IPS DF 6.9 (cell line): ENCODE results near the gene ROBO1.

ENCODE experiments used
- DNase-seq: peaks from one replicate; pipeline ENCODE4 v3.0.0-alpha.2; 2013; ENCODE audit warnings: low read depth, low spot score
- H3K27ac ChIP-seq: one replicate; pipeline ENCODE4 v1.5.1; 2013; ENCODE audit warnings: low read length, control low read depth
- H3K27me3 ChIP-seq: 2 replicates; pipeline ENCODE4 v1.6.1; 2013; ENCODE audit warnings: mild to moderate bottlenecking, low read length; ENCODE audit not compliant: control insufficient read depth, insufficient read depth
- H3K36me3 ChIP-seq: 2 replicates; pipeline ENCODE4 v1.6.1; 2013; ENCODE audit warnings: low read length; ENCODE audit not compliant: control insufficient read depth, insufficient read depth
- H3K4me1 ChIP-seq: 2 replicates; pipeline ENCODE4 v1.6.1; 2013; ENCODE audit warnings: low read length; ENCODE audit not compliant: control insufficient read depth, insufficient read depth
- H3K4me3 ChIP-seq: 2 replicates; pipeline ENCODE4 v1.5.1; 2013; ENCODE audit warnings: mild to moderate bottlenecking, low read length
- H3K9me3 ChIP-seq: 2 replicates; pipeline ENCODE4 v1.6.1; 2013; ENCODE audit warnings: low read length, inconsistent platforms; ENCODE audit not compliant: control insufficient read depth, insufficient read depth
- WGBS: extraction: QIAGEN DNeasy Blood & Tissue Kit; methylation state at CpG from one replicate; pipeline ENCODE4 v1.1.7; 2013; ENCODE audit warnings: mixed read lengths, missing lambda C conversion rate; ENCODE audit not compliant: insufficient read length, insufficient coverage; 5-methylcytosine and 5-hydroxymethylcytosine counted together

ROBO1 gene

DNA sequence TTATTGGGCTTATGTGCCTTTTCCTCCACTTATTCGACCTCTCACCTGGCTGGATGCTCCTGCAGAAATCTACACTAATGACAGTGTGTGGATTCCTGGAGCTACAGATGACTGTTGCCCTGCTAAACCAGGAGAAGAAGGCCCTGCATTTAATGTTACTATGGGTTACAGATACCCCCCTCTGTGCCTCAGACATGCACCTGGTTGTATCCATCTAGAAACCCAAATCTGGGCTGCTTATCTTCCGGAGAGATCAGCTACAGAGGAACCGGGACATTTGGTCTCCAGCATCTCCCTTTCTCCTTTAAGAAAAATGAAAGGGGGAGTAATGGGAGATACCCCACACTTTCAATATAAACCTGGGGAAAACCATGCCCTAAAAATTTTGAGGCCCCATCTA lies 710.0 kb downstream of the ROBO1 start:
- Histone ChIP-seq H3K4me3 (no peak overlapping the region), H3K9me3 (peaks cover 1% of the 10 kb centered on the region; the same call in 1 of the 2 replicates), H3K4me1 (no peaks in the 10 kb centered on the region), H3K27me3 (no peaks in the 10 kb centered on the region), H3K27ac (no peak overlapping the region), H3K36me3 (no peaks in the 10 kb centered on the region)
- no peak for DNase-seq
- WGBS, result no CpG with 5 or more reads among the region's 3 CpGs

DNA sequence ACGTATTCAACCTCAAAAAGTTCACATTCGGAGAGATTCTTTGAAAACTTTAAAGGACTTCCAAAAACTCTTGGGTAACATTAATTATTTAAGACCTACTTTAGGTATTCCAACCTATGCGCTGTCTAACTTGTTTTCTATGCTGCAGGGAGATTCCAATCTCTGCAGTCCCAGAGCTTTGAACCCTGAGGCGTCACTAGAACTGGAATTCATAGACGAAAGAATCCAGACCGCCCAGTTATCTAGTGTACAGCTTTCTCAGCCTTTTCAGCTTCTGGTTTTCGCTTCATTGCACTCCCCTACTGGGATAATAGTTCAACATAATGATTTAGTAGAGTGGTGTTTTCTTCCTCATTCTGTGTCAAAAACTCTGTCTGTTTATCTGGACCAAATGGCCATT lies 711.3 kb downstream of the ROBO1 start:
- no CpG with 5 or more reads among the region's 7 CpGs for WGBS
- peaks cover 1% of the 10 kb centered on the region; the same call in 1 of the 2 replicates for H3K9me3 ChIP-seq
- H3K4me1 ChIP-seq, result no peaks in the 10 kb centered on the region
- no peak overlapping the region for H3K27ac ChIP-seq
- no peaks in the 10 kb centered on the region for H3K36me3 ChIP-seq
- no peak overlapping the region for H3K4me3 ChIP-seq
- DNase-seq, result no peak
- no peaks in the 10 kb centered on the region for H3K27me3 ChIP-seq

DNA sequence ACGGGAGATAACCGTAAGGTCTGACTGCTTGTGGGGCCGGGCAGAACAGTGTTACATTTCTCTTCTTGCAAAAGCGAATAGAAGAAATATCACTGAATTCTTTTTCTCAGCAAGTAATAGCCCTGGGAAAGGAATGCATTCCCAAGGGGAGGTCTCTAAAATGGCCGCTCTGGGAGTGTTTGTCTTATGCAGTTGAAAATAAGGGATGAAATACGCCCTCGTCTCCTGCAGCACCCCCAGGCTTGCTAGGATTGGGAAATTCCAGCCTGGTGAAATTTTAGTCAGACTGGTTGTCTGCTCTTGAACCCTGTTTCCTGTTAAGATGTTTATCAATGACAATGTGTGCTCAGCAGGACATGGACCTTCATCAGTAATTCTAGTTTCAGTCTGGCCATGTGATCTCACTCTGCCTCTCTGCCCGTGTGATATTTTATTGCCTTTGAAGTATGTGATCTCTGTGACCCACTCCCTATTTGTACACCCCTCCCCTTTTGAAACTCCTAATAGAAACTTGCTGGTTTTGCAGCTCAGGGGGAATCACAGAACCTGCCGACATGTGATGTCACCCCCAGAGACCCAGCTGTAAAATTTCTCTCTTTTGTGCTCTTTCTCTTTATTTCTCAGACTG lies 715.6 kb downstream of the ROBO1 start:
- Histone ChIP-seq H3K36me3 (no peaks in the 10 kb centered on the region), H3K9me3 (peaks cover 1% of the 10 kb centered on the region; the same call in 1 of the 2 replicates), H3K27ac (no peak overlapping the region), H3K4me1 (no peaks in the 10 kb centered on the region), H3K27me3 (no peaks in the 10 kb centered on the region), H3K4me3 (no peak overlapping the region)
- DNase-seq, result no peak
- WGBS, result no CpG with 5 or more reads among the region's 9 CpGs

DNA sequence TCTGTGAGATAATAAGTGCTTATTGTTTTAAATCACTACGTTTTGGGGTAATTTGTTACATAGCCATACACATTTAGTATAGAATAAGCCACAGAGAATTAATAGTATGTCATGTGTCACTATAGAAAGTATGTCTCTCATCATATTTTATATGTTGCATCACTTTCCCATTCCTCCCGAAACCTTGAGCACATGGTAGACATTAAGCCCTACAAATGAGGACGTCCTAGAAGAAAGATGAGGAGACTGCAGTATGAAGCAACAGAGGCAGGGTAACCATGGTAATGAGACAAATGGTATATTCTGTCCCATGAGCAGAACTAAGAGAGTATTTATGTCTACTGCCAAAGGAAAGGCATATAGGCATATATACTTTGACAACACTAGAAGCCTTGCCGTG lies 720.2 kb downstream of the ROBO1 start:
- no peaks in the 10 kb centered on the region for H3K36me3 ChIP-seq
- H3K4me1 ChIP-seq, result no peaks in the 10 kb centered on the region
- no peak overlapping the region for H3K27ac ChIP-seq
- H3K9me3 ChIP-seq, result no peaks in the 10 kb centered on the region; the same call in 1 of the 2 replicates
- no peak overlapping the region for H3K4me3 ChIP-seq
- no CpG with 5 or more reads among the region's 4 CpGs for WGBS
- no peak for DNase-seq
- H3K27me3 ChIP-seq, result no peaks in the 10 kb centered on the region

DNA sequence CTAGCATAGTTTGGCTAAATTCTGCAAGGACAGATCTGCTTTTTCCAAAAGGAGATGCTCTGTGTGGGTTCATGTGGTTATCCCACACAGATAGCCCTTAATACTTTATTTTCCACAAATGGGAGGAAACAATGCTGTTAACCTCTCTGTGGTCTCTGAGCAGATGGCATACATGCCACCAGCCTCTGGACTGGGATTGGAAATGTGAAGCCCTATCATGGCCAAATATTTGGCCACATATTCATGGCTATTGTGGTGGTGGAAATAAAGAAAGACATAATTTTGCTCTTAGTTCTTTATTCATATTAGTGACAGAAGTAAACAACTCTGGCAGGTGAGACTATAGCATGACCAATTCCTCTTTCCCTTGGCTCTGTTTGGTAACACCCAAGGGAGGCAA lies 726.2 kb downstream of the ROBO1 start:
- no peaks in the 10 kb centered on the region for H3K36me3 ChIP-seq
- no peak overlapping the region for H3K27ac ChIP-seq
- no peak for DNase-seq
- no peaks in the 10 kb centered on the region for H3K9me3 ChIP-seq
- no peaks in the 10 kb centered on the region for H3K4me1 ChIP-seq
- no peak overlapping the region for H3K4me3 ChIP-seq
- no peaks in the 10 kb centered on the region for H3K27me3 ChIP-seq

DNA sequence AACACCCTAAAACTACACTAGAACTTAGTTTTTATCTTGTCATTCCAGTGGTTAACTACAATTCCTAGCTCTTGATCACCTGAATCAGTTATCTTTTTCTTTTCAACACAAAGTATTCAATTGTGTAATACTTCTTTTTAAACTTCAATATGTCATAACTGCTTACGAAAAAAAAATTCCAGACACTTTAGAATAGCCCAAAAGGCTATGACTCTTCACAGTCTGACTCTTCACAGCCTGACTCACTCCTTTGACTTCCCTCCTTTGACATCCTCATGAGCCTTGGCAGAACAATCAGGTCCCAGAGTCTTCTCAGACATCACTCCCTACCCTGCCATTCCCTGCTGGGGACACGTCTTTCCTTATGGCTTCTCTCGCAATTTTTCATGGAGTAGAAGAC lies 727.1 kb downstream of the ROBO1 start:
- WGBS, result no CpG with 5 or more reads among the region's 3 CpGs
- no peaks in the 10 kb centered on the region for H3K27me3 ChIP-seq
- no peak overlapping the region for H3K4me3 ChIP-seq
- no peak overlapping the region for H3K27ac ChIP-seq
- no peaks in the 10 kb centered on the region for H3K4me1 ChIP-seq
- DNase-seq, result no peak
- H3K9me3 ChIP-seq, result no peaks in the 10 kb centered on the region
- H3K36me3 ChIP-seq, result no peaks in the 10 kb centered on the region

DNA sequence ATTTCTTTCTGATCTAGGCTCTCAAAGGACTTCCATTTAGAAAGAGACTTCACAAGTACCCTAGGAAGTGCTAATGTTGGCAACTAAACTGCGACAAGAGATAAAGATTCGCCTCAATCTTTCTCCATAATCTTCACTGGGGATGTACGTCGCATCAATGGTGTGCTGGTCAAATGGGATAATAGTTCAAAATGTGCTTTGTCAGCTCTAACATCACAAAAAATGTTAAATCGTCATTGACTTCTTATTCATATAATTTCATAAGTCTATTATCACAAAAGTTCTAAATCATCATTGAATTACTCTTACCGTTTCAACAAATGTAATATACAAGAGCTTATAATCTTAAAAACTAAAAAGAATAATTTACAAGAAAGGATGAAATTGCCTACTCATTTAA lies 727.7 kb downstream of the ROBO1 start:
- DNase-seq, result no peak
- H3K36me3 ChIP-seq, result no peaks in the 10 kb centered on the region
- no CpG with 5 or more reads among the region's 6 CpGs for WGBS
- no peaks in the 10 kb centered on the region for H3K27me3 ChIP-seq
- H3K4me1 ChIP-seq, result no peaks in the 10 kb centered on the region
- H3K4me3 ChIP-seq, result no peak overlapping the region
- no peak overlapping the region for H3K27ac ChIP-seq
- H3K9me3 ChIP-seq, result no peaks in the 10 kb centered on the region

DNA sequence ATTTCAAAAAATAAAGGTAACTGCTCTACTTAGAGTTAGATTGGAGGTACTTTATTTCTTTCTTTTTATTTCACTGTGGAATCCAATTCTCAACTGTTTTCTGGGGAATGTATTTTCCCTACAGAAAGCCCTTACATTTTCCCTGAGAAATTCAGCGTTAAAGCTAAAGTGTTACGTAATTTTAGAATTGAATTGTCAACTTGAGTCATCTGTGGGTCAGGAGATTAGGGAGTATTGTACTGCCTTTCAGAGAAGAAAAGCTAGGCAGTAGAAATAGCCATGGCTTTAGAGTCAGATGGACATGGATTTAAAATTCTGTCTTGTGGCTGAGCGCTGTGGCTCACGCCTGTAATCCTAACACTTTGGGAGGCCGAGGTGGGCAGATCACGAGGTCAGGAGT lies 728.6 kb downstream of the ROBO1 start:
- WGBS, result no CpG with 5 or more reads among the region's 6 CpGs
- no peak overlapping the region for H3K27ac ChIP-seq
- H3K27me3 ChIP-seq, result no peaks in the 10 kb centered on the region
- H3K4me1 ChIP-seq, result no peaks in the 10 kb centered on the region
- H3K4me3 ChIP-seq, result no peak overlapping the region
- no peaks in the 10 kb centered on the region for H3K9me3 ChIP-seq
- no peaks in the 10 kb centered on the region for H3K36me3 ChIP-seq
- DNase-seq, result no peak

DNA sequence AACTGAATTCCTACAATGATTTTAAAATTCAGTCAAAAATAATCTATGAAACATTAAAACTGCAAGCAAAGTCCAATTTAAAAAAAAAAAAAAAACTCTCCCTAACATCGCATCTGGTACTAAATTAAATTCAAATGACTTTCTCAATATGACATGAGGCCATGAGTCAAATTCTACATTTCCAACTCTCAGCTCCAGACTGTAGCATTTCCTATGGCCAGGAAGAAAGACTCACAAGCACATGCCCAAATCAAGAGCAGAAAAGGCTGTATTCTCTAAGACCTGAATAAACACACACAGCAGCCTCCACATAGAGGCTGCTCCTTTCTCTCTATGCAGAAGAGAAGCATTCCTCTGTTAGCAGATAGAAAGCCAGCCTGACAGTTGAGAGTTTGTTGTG lies 729.2 kb downstream of the ROBO1 start:
- WGBS, result no CpG with 5 or more reads among the region's 1 CpG
- Histone ChIP-seq H3K36me3 (no peaks in the 10 kb centered on the region), H3K27me3 (no peaks in the 10 kb centered on the region), H3K4me1 (no peaks in the 10 kb centered on the region), H3K4me3 (no peak overlapping the region), H3K27ac (no peak overlapping the region), H3K9me3 (no peaks in the 10 kb centered on the region)
- no peak for DNase-seq

DNA sequence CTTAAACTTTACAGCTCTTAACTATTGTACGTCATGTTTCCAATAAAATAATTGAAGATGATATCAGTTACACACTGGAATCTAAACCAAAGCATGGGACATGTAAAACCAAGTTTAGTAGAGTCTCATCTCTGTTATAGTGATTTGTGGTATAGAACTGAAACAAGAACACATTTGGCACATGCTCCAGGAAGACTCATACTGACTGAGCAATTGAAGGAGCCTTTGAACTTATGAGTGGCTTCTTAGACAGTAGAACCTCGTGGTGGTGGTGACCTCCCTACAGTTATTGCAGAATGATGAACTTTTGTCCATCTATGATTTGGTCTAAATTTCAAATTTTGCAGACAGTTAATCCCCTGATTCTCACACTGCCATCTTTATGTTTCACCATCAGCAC lies 729.7 kb downstream of the ROBO1 start:
- Histone ChIP-seq H3K9me3 (no peaks in the 10 kb centered on the region), H3K4me1 (no peaks in the 10 kb centered on the region), H3K27ac (no peak overlapping the region), H3K36me3 (no peaks in the 10 kb centered on the region), H3K4me3 (no peak overlapping the region), H3K27me3 (no peaks in the 10 kb centered on the region)
- WGBS, result no CpG with 5 or more reads among the region's 2 CpGs
- no peak for DNase-seq

DNA sequence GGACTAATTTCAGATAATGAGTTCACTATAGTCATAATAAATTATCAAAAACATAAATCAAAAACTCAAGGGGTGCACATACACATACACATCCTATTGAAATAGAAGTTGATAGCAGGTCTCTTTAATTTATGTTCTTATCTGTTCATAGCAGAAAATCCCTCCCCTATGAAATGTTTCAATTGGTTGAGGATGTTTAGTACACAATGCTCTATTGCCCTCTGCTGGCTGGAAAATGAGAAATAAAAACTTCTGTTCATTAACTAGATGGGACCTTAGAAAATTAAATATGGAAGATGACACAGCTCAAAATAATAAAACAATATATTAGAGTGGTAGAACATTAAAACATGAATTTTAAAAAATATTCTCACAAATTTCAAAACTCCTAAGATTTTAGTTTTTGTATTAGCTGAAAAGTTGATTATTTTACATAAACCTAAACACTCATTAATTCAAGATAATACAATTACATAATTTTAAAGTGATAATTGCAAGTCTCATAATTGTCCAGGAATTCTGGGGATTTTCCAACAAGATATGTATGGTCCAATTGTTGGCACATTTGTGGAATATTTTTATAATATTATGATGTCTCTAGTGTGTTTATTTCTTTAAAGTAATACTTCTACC lies 735.0 kb downstream of the ROBO1 start:
- Histone ChIP-seq H3K27me3 (no peaks in the 10 kb centered on the region), H3K9me3 (no peaks in the 10 kb centered on the region), H3K4me1 (no peaks in the 10 kb centered on the region), H3K27ac (no peak overlapping the region), H3K4me3 (no peak overlapping the region), H3K36me3 (no peaks in the 10 kb centered on the region)
- DNase-seq, result no peak
